Measurements from ENCODE around the gene ATP6V1C2.

The ATP6V1C2 gene

GRCh38 chr2:10732924-10733565 is 11.6 kb downstream of the ATP6V1C2 start:
- DNase-seq (ENCODE audit: low read depth) = no peak

- DNase-seq (ENCODE audit: low read depth) = no peak
Measured at GRCh38 chr2:10733566-10733925, 12.1 kb downstream of the ATP6V1C2 start.

DNA sequence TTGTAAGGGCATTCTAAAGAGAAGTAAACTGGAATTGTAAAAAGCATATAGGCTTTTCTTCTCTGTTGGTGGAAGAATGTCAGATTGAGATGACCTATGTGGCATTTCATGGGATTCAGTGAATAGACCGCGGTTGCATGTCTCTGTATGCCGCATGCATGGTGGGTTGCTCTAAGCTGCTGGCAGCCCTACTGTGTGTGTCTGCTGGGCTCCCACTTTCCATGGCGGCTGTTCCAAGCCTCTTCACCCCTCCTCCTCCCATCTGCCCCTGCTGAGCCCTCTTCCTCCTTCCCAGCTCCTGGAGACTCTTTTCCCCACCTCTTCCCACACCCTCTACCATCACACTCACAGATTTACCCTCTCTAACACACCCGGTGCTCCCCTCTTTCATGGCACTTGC is 12.6 kb downstream of the ATP6V1C2 start:
- no peak for DNase-seq (ENCODE audit: low read depth)

DNA sequence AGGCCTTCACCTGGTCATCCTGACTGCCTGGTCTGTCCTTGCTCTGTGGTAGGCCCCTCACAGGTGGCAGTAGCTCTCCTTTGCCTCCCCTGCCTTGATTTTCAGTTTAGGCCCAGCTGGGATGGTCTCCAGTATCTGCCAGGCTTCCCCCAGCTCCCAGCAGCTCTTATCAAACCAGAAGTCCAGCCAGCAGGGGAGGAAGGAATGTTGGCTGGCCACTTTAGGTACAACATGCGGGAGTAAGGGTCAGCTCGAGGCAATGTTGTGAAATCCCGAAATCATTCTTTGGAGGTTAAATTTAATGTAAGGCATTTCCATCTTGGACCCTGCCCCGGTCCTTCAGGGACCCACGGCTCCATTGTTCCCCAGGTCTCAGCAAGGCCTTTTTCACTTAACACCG is 16.8 kb downstream of the ATP6V1C2 start:
- no peak for DNase-seq (ENCODE audit: low read depth)

DNA sequence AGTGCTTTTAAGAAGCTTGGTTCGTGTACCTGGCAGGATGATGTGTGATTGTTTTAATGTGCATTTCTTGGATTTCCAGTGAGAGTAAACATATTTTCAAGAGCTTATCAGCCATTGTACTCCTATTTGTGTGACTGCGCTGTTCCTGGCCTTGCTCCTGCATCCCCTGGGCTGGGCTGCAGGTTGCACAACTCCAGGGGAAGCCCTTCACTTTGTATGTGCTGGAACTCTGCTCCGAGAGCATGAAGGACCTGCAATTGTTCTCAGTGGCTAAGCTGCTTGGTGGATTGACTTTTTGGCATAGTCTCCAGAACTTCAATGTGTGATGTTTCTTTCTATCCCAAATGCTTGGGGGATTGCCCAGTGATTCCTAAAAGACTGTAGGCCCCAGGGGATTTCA is 18.8 kb downstream of the ATP6V1C2 start:
- DNase-seq (ENCODE audit: low read depth) = no peak

- DNase-seq (ENCODE audit: low read depth) = no peak
Measured at GRCh38 chr2:10741139-10741538, 19.7 kb downstream of the ATP6V1C2 start.

- DNase-seq (ENCODE audit: low read depth) = no peak
Measured at GRCh38 chr2:10742666-10743065, 21.2 kb downstream of the ATP6V1C2 start.

DNA sequence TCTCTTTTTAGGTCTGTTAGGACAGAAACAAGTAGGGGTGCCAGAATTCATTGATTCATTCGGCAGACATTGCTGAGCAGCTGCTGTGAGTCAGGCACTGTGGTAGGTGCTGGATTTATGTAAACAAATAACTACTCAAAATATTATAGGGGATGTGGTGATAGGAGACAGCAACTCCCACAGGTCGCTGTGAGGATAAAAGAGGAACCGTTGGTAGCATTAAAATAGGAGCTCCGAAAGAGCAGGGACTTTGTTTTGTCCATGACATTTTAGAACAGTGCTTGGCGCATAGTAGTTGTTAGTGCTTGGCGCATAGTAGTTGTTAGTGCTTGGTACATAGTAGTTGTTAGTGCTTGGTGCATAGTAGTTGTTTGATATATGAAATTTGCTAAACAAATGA is 29.2 kb downstream of the ATP6V1C2 start:
- no peak for DNase-seq (ENCODE audit: low read depth)

DNA sequence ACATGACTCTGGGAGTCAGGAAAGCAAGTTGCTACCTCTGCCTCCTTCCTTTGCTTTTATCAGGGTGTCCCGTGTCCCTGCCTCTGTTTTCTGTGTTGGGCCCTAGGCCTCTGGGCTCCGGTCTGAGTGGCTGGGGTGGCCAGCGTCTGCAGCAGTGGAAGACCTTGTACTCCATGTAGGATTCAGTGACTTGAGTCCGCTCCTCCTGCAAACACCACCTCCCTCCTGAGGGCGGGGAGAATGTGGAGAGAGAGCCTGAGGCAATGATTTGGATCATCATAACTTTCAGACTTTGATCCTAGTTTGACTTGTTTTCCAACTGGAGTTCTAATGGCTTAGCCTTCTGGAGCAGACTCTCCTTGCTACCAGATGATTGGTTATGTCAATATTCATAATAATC is 30.8 kb downstream of the ATP6V1C2 start:
- DNase-seq (ENCODE audit: low read depth) = no peak

GRCh38 chr2:10753156-10753555 is 31.7 kb downstream of the ATP6V1C2 start:
- no peak for DNase-seq (ENCODE audit: low read depth)

DNA sequence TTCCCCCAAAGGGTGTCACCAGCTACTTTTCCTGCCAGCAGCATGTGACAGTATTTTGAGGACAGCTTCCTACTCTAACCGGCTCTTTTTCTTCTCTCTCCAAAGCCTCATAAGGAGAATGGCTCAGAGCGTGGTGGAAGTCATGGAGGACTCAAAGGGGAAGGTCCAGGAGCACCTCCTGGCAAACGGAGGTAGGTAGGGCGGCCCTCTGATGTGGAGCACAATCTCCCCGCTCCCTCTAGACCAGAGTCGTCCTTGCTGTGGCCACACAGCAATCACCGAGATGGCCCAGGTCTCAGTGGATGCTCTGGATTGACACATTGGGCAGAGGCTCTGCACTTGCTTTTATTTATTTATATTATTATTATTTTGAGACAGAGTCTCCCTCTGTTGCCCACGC is 32.4 kb downstream of the ATP6V1C2 start:
- DNase-seq (ENCODE audit: low read depth) = no peak

GRCh38 chr2:10755621-10756020 is 34.2 kb downstream of the ATP6V1C2 start:
- DNase-seq (ENCODE audit: low read depth) = no peak

DNA sequence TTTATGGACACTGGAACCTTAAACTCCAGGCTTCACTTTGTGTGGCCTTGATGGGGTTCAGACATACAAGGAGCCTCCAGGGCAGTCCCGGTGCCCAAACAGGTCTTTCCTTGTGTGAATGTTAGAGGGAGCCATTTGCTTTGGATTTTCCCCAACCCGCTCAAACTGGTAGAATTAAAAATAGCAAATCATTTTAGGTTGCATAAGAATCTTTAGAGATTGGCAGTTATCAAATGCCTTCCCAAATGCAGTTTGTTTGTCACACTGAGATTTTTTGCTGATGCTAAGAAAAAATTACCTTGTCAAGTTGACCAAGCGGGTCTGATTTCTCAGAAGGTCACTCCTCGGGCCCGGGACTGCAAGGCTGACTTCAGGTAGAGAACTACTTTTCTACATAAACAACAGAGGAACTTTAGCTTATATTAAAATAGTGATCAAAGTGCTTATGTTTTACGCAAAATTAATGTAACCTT is 36.4 kb downstream of the ATP6V1C2 start:
- DNase-seq (ENCODE audit: low read depth) = no peak

GRCh38 chr2:10759151-10759714 is 37.8 kb downstream of the ATP6V1C2 start:
- no peak for DNase-seq (ENCODE audit: low read depth)

GRCh38 chr2:10760794-10761504 is 39.5 kb downstream of the ATP6V1C2 start:
- no peak for DNase-seq (ENCODE audit: low read depth)

- no peak for DNase-seq (ENCODE audit: low read depth)
Measured at GRCh38 chr2:10761591-10761990, 40.2 kb downstream of the ATP6V1C2 start.

DNA sequence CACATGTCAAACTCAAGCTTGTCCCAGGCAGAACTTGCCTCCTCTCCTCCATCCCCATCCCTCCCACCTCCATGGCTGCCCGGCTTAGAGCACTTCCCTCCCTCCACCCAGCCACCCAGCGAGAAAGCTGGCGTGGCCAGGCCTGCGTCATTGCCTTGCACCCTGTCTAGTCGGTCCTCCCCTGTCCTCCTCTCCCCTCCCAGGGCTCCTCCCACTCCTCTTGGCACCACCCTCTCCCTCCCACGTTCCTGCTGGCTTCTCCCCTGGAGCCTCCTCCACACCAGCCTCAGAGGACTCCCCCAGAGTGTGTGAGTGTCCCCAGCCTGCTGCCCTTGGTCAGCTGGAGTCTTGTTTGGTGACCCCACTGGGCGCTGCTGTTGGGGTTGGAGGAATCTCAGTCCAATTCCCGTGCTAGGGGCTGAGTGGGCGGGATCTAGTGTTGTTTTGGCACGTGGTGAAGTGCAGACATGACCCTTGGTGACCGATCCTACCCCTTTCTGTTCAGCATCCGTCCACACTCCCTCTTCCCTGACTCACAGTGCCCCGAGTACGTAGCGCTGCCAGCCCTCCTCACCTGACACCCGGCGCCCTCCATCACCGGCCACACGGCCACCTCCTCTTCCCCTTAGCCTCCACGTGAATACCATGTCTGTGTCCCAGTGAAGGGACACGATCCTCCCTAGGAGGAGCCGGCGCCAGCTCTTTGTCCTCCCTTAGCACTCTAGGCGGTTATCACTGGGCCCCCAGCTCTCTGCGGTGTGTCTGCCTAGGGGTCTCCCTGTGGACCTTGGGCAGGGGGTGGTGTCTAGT is 41.4 kb downstream of the ATP6V1C2 start:
- DNase-seq (ENCODE audit: low read depth) = no peak

DNA sequence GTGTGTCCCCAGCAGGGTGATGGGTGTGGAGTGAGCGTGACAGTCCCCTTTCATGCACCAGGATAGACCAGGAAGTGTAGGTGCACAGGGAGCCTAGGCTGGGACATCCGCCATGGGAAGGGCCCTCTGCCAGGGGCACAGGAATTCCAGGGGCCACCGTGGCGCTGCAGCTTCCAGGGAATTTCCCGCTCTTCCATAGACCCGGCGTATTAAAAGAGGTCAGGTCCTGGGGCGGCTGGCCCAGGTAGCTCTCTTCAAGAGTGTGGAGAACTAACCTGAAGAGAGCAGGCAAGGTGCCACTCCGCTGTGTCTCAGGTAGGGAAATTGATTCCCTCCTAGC is 42.0 kb downstream of the ATP6V1C2 start:
- no peak for DNase-seq (ENCODE audit: low read depth)

- DNase-seq (ENCODE audit: low read depth) = no peak
Measured at GRCh38 chr2:10764096-10764785, 42.8 kb downstream of the ATP6V1C2 start.

GRCh38 chr2:10764896-10765295 is 43.5 kb downstream of the ATP6V1C2 start:
- no peak for DNase-seq (ENCODE audit: low read depth)

- DNase-seq (ENCODE audit: low read depth) = no peak
Measured at GRCh38 chr2:10765461-10765860, 44.0 kb downstream of the ATP6V1C2 start.

GRCh38 chr2:10765914-10766313 is 44.5 kb downstream of the ATP6V1C2 start:
- DNase-seq (ENCODE audit: low read depth) = no peak
